ENCODE measurements around the gene ANKRD36.
"Not testable (repeated sequence)": the region's sequence is repeated elsewhere in the genome, so short reads cannot be mapped to it uniquely, and the experiment has no call there.

DNA sequence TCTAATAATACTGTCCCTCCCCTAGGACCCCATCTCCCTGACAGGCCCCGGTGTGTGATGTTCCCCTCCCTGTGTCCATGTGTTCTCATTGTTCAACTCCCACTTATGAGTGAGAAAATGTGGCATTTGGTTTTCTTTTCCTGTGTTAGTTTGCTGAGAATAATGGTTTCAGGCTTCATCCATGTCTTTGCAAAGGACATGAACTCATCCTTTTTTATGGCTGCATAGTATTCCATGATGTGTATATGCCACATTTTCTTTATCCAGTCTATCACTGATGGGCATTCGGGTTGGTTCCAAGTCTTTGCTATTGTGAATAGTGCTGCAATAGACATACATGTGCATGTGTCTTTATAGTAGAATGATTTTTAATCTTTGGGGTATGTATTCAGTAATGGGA is 55.6 kb downstream of the ANKRD36 start:
- not testable (repeated sequence) for TF ChIP-seq POLR2AphosphoS5, CTCF, POLR2A (IDR thresholded peaks at IDR 0.05)

Measured in transverse colon (tissue), 4 donors.